OCI-LY7 (cell line): Measurements from ENCODE around the gene AGTR1.

ENCODE experiments used
- CTCF ChIP-seq: fragments of 200-600 bp; sonication (generic); conservative IDR thresholded peaks from 2 replicates; pipeline ENCODE4 v1.5.1; 2014; ENCODE audit warnings: mild to moderate bottlenecking, antibody characterized with exemption, low read length, moderate library complexity, mixed read lengths
- EZH2phosphoT487 ChIP-seq: fragments of 200-600 bp; sonication (generic); IDR thresholded peaks from 2 replicates; pipeline ENCODE4 v1.6.1; 2018; ENCODE audit warnings: low read depth, borderline replicate concordance, mild to moderate bottlenecking, mixed run types, antibody characterized with exemption, low read length, moderate library complexity, mixed read lengths

- no peak for TF ChIP-seq CTCF
- no peak for TF ChIP-seq EZH2phosphoT487
These were observed 10.7 kb downstream of the AGTR1 start for GRCh38 chr3:148708409-148708808.
